Adrenal gland (tissue), 5 donors: Measurements from ENCODE around the gene SBNO2.

ENCODE experiments used
- POLR2A ChIP-seq, 2 donors: fragments of 450-650 bp; IDR thresholded peaks; one replicate each; pipeline ENCODE4 v1.6.1; 2017; ENCODE audit warnings: antibody characterized with exemption in 2 of 2, mild to moderate bottlenecking in 2 of 2, moderate library complexity in 1 of 2
- TF ChIP-seq, protein P1 (sequence below), 6 experiments: fragments of 450-650 bp in 4 of 6; fragments of 200-600 bp in 2 of 6; sonication (generic) in 1 of 6; IDR thresholded peaks; 1 replicate in 5 of 6; 2 replicates in 1 of 6; pipeline versions ENCODE4 v1.5.1 to v1.8.0; 2016 to 2021; ENCODE audit warnings: antibody characterized with exemption in 6 of 6, mild to moderate bottlenecking in 2 of 6, moderate library complexity in 1 of 6
- donor health status: DM: no; HTN: no; CAD: no.

DNA sequence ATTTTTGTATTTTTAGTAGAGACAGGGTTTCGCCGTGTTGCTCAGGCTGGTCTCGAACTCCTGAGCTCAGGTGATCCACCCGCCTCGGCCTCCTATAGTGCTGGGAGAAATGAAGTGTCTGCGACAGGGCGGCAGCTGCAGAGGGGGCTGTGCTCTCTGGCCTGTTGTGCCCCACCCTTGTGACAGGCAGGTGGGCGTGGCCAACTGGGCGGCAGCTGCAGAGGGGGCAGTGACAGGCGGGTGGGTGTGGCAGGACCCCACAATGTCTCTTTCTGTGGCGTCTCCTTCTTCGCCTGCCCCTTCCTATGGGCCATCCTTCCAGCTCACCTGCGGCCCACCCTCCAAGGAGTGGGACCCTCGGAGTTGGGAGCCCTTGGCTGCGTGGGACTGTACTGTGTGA lies 43.3 kb upstream of the SBNO2 start:
- TF ChIP-seq, protein P1, sequence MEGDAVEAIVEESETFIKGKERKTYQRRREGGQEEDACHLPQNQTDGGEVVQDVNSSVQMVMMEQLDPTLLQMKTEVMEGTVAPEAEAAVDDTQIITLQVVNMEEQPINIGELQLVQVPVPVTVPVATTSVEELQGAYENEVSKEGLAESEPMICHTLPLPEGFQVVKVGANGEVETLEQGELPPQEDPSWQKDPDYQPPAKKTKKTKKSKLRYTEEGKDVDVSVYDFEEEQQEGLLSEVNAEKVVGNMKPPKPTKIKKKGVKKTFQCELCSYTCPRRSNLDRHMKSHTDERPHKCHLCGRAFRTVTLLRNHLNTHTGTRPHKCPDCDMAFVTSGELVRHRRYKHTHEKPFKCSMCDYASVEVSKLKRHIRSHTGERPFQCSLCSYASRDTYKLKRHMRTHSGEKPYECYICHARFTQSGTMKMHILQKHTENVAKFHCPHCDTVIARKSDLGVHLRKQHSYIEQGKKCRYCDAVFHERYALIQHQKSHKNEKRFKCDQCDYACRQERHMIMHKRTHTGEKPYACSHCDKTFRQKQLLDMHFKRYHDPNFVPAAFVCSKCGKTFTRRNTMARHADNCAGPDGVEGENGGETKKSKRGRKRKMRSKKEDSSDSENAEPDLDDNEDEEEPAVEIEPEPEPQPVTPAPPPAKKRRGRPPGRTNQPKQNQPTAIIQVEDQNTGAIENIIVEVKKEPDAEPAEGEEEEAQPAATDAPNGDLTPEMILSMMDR (IDR thresholded peaks at IDR 0.05), result no peak
- TF ChIP-seq POLR2A (IDR thresholded peaks at IDR 0.05), result no peak
